ENCODE measurements around the gene IDI1.

DNA sequence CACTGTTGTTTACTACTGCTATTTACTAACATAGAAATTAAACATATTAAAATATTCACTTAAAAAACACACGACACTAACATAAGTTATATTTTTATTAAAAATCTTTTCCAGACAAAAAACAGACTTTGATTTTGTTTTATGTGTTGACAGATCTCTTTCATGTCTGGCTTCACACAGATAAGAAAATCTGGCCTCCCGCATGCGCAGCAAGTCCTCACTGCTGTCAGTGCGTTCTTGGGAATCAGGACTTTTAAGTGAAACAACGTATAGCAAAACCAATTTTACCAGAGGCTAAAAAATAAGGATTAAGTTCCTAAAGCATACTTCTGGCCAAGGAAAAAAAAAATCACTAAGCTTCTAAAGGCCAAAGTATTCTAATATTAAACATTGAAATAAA lies 1.2 kb upstream of the IDI1 start:
- TF ChIP-seq, protein P1, sequence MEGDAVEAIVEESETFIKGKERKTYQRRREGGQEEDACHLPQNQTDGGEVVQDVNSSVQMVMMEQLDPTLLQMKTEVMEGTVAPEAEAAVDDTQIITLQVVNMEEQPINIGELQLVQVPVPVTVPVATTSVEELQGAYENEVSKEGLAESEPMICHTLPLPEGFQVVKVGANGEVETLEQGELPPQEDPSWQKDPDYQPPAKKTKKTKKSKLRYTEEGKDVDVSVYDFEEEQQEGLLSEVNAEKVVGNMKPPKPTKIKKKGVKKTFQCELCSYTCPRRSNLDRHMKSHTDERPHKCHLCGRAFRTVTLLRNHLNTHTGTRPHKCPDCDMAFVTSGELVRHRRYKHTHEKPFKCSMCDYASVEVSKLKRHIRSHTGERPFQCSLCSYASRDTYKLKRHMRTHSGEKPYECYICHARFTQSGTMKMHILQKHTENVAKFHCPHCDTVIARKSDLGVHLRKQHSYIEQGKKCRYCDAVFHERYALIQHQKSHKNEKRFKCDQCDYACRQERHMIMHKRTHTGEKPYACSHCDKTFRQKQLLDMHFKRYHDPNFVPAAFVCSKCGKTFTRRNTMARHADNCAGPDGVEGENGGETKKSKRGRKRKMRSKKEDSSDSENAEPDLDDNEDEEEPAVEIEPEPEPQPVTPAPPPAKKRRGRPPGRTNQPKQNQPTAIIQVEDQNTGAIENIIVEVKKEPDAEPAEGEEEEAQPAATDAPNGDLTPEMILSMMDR (conservative IDR thresholded peaks at IDR 0.05; ENCODE audit: low read length) = no peak
- no peak for TF ChIP-seq EZH2phosphoT487 (IDR thresholded peaks at IDR 0.05; ENCODE audit: borderline replicate concordance)

Measured in Loucy (cell line).